HCT116 (cell line): ENCODE results near the gene CALU. TPM values are rescaled to one million over a fixed set of nuclear protein-coding genes. Genes with fewer than 3 reads are reported as not detected.

ENCODE experiments used
- ATAC-seq: fragments of 200-7000 bp; cut with Tn5 transposase; 2 replicates; pipeline ENCODE4 v1.9.1; 2020; ENCODE audit warnings: mild to moderate bottlenecking, moderate library complexity
- BruUV-seq: library from RNA; stranded (reverse); fragments of 400-500 nt; replicated peaks from 2 replicates; lab custom pipeline; 2021; lab: Mats Ljungman, UMichigan
- CTCF ChIA-PET: fragments of 300-600 bp; sonication (Branson Sonifier 250); formaldehyde crosslinking; loops from one replicate; lab custom pipeline; 2021; ENCODE audit warnings: antibody characterized with exemption; lab: Charles Lee
- POLR2A ChIA-PET: fragments of 300-600, 350-600 bp; sonication (Branson Sonifier 250); formaldehyde crosslinking; loops from one replicate; lab custom pipeline; 2021; ENCODE audit warnings: antibody characterized with exemption; lab: Charles Lee
- RAD21 ChIA-PET, 2 experiments: fragments of 300-600 bp; sonication (Branson Sonifier 250); formaldehyde crosslinking; loops; one replicate each; lab custom pipeline; 2023; ENCODE audit warnings: low total read pairs in 2 of 2; ENCODE audit not compliant: uncharacterized antibody in 2 of 2, unreplicated experiment in 2 of 2, low non-redundant PET in 1 of 2; lab: Charles Lee
- DNase-seq: peaks from one replicate; pipeline ENCODE4 v3.0.0-alpha.2; 2010; ENCODE audit warnings: low read depth, low spot score
- H2AFZ ChIP-seq: fragments of 200-600 bp; shearing (Covaris generic), sonication (generic); 2 replicates; pipeline ENCODE4 v1.6.1; 2017; ENCODE audit warnings: low read depth, mixed run types, mixed read lengths, antibody characterized with exemption, low read length; ENCODE audit not compliant: poor library complexity, severe bottlenecking
- H3K27ac ChIP-seq: 2 replicates; pipeline ENCODE4 v1.5.1; 2012; ENCODE audit warnings: low read depth, low read length
- H3K27me3 ChIP-seq: fragments of 200-600 bp; sonication (generic); 2 replicates; pipeline ENCODE4 v1.6.1; 2016; ENCODE audit warnings: mixed run types, low read length, mixed read lengths; ENCODE audit not compliant: insufficient read depth
- H3K36me3 ChIP-seq, 2 experiments: fragments of 200-500 bp in 1 of 2; fragments of 200-600 bp in 1 of 2; sonication (Bioruptor generic) in 1 of 2; sonication (generic) in 1 of 2; 2 replicates each; pipeline versions ENCODE4 v1.5.1 to v1.6.1; 2014 to 2016; ENCODE audit warnings: low read length in 2 of 2, inconsistent platforms in 1 of 2, mixed read lengths in 1 of 2, mixed run types in 1 of 2; ENCODE audit not compliant: insufficient read depth in 2 of 2, control insufficient read depth in 1 of 2
- H3K4me1 ChIP-seq, 2 experiments: fragments of 200-600 bp in 1 of 2; sonication (generic) in 1 of 2; 2 replicates each; pipeline versions ENCODE4 v1.5.1 to v1.6.1; 2012 to 2017; ENCODE audit warnings: low read length in 2 of 2, inconsistent platforms in 1 of 2, mild to moderate bottlenecking in 1 of 2, mixed read lengths in 1 of 2, mixed run types in 1 of 2, moderate library complexity in 1 of 2; ENCODE audit not compliant: insufficient read depth in 2 of 2, control insufficient read depth in 1 of 2
- H3K4me2 ChIP-seq: fragments of 200-600 bp; sonication (generic); 2 replicates; pipeline ENCODE4 v1.6.1; 2017; ENCODE audit warnings: mixed run types, low read length, mixed read lengths
- H3K4me3 ChIP-seq, 2 experiments: fragments of 200-600 bp in 1 of 2; sonication (generic) in 1 of 2; replicated peaks in 1 of 2; 2 replicates each; pipeline ENCODE4 v1.5.1; 2011 to 2016; ENCODE audit warnings: low read length in 2 of 2, control low read depth in 1 of 2, low read depth in 1 of 2, mild to moderate bottlenecking in 1 of 2, mixed read lengths in 1 of 2, mixed run types in 1 of 2
- H3K79me2 ChIP-seq: fragments of 200-600 bp; sonication (generic); 2 replicates; pipeline ENCODE4 v1.6.1; 2017; ENCODE audit warnings: mild to moderate bottlenecking, mixed run types, low read length, moderate library complexity, mixed read lengths; ENCODE audit not compliant: insufficient read depth
- H3K9ac ChIP-seq: fragments of 200-600 bp; sonication (generic); 2 replicates; pipeline ENCODE4 v1.6.1; 2016; ENCODE audit warnings: low read length, mixed read lengths
- H3K9me2 ChIP-seq: fragments of 200-600 bp; sonication (generic), shearing (Covaris generic); 2 replicates; pipeline ENCODE4 v1.6.1; 2017; ENCODE audit warnings: mixed run types, mild to moderate bottlenecking, moderate library complexity; ENCODE audit not compliant: insufficient read depth
- H3K9me3 ChIP-seq, 2 experiments: fragments of 200-500 bp in 1 of 2; fragments of 200-600 bp in 1 of 2; sonication (Bioruptor generic) in 1 of 2; sonication (generic) in 1 of 2; 2 replicates each; pipeline ENCODE4 v1.6.1; 2014 to 2017; ENCODE audit warnings: low read length in 2 of 2, mixed read lengths in 2 of 2, inconsistent platforms in 1 of 2, low read depth in 1 of 2, mild to moderate bottlenecking in 1 of 2, mixed run types in 1 of 2, moderate library complexity in 1 of 2; ENCODE audit not compliant: control insufficient read depth in 1 of 2, insufficient read depth in 1 of 2
- H4K20me1 ChIP-seq: fragments of 200-600 bp; sonication (generic), shearing (Covaris generic); 2 replicates; pipeline ENCODE4 v1.6.1; 2017; ENCODE audit warnings: mixed run types, mild to moderate bottlenecking, moderate library complexity; ENCODE audit not compliant: insufficient read depth
- CBX3 ChIP-seq: IDR thresholded peaks from 2 replicates; pipeline ENCODE4 v1.6.1; 2012; ENCODE audit warnings: low read depth
- EGR1 ChIP-seq: IDR thresholded peaks from 2 replicates; pipeline ENCODE4 v1.6.1; 2012; ENCODE audit warnings: low read depth
- ELF1 ChIP-seq: IDR thresholded peaks from 2 replicates; pipeline ENCODE4 v1.6.1; 2012; ENCODE audit warnings: low read depth, borderline replicate concordance
- EZH2 ChIP-seq: fragments of 200-600 bp; sonication (generic); IDR thresholded peaks from 2 replicates; pipeline ENCODE4 v1.6.1; 2017; ENCODE audit warnings: antibody characterized with exemption, mixed run types
- FOSL1 ChIP-seq: IDR thresholded peaks from 2 replicates; pipeline ENCODE4 v1.6.1; 2012; ENCODE audit warnings: low read depth
- POLR2AphosphoS5 ChIP-seq: IDR thresholded peaks from 2 replicates; pipeline ENCODE4 v1.6.1; 2011; ENCODE audit warnings: mild to moderate bottlenecking, low read depth, low read length, moderate library complexity
- RAD21 ChIP-seq: IDR thresholded peaks from 2 replicates; pipeline ENCODE4 v1.6.1; 2012; ENCODE audit warnings: low read depth, mild to moderate bottlenecking
- SIN3A ChIP-seq: IDR thresholded peaks from 2 replicates; pipeline ENCODE4 v1.6.1; 2012; ENCODE audit warnings: low read depth
- SP1 ChIP-seq: IDR thresholded peaks from 2 replicates; pipeline ENCODE4 v1.6.1; 2012; ENCODE audit warnings: low read depth
- SRF ChIP-seq: IDR thresholded peaks from 2 replicates; pipeline ENCODE4 v1.6.1; 2012; ENCODE audit warnings: low read depth
- TCF7L2 ChIP-seq: IDR thresholded peaks from 2 replicates; pipeline ENCODE4 v1.7.0; 2011; ENCODE audit warnings: borderline replicate concordance, inconsistent platforms; ENCODE audit not compliant: insufficient read depth, insufficient read length; ENCODE audit errors: extremely low read depth
- YY1 ChIP-seq: IDR thresholded peaks from 2 replicates; pipeline ENCODE4 v1.6.1; 2011; ENCODE audit warnings: low read length, low read depth, moderate library complexity, mild to moderate bottlenecking; ENCODE audit not compliant: insufficient replicate concordance; ENCODE audit errors: extremely low read depth
- ZFX ChIP-seq: fragments of 450-650 bp; IDR thresholded peaks from 2 replicates; pipeline ENCODE4 v1.6.1; 2017
- ZNF274 ChIP-seq: fragments of 200-500 bp; sonication (Bioruptor generic); IDR thresholded peaks from 2 replicates; pipeline ENCODE4 v1.6.1; 2014; ENCODE audit warnings: mild to moderate bottlenecking, low read depth, low read length, inconsistent platforms
- intact Hi-C: fragments of 100-400 bp; cut with micrococcal nuclease; formaldehyde crosslinking; loops from 2 replicates; pipeline ENCODE4 v1.10.0; 2022
- total RNA-seq: library from RNA; stranded (reverse); gene quantifications from one replicate; pipeline ENCODE4 v1.2.1, GENCODE V29; 2021; ENCODE audit not compliant: unreplicated experiment
- TF ChIP-seq, protein P1 (sequence below), 3 experiments: fragments of 200-600 bp in 1 of 3; sonication (generic) in 1 of 3; IDR thresholded peaks in 2 of 3; conservative IDR thresholded peaks in 1 of 3; 2 replicates each; pipeline ENCODE4 v1.5.1; 2012 to 2017; ENCODE audit warnings: low read depth in 2 of 3, low read length in 2 of 3, antibody characterized with exemption in 1 of 3, borderline replicate concordance in 1 of 3, control low read depth in 1 of 3, mild to moderate bottlenecking in 1 of 3, mixed read lengths in 1 of 3, mixed run types in 1 of 3, moderate library complexity in 1 of 3; ENCODE audit not compliant: insufficient read depth in 1 of 3

Gene CALU
- total RNA-seq, 1 experiment from 2014 or later = 106 TPM

DNA sequence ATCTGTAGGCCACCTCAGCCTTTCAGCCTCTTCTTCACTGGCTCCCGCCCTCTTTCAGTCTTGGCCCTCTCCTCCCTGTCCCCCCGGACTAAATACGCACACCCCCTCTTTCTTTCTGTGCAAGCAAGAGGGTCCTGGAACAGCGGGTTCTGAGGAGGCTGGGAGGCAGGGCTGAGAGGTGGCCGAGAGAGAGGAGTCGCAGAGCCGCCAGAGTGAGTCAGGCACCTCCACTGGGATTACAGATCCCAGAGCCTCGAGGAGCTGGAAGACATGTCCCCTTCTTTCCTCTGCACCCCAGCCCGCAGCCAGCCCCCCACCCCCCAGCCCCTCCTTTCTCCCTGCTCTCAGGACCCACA is 52.8 kb downstream of the CALU start (continued):
- TF ChIP-seq ZNF274 = no peak
- no peak for TF ChIP-seq EZH2
- TF ChIP-seq ELF1 = no peak
- TF ChIP-seq SRF = no peak
- TF ChIP-seq POLR2AphosphoS5 = no peak
- no peak for TF ChIP-seq YY1
- no peak for TF ChIP-seq ZFX

DNA sequence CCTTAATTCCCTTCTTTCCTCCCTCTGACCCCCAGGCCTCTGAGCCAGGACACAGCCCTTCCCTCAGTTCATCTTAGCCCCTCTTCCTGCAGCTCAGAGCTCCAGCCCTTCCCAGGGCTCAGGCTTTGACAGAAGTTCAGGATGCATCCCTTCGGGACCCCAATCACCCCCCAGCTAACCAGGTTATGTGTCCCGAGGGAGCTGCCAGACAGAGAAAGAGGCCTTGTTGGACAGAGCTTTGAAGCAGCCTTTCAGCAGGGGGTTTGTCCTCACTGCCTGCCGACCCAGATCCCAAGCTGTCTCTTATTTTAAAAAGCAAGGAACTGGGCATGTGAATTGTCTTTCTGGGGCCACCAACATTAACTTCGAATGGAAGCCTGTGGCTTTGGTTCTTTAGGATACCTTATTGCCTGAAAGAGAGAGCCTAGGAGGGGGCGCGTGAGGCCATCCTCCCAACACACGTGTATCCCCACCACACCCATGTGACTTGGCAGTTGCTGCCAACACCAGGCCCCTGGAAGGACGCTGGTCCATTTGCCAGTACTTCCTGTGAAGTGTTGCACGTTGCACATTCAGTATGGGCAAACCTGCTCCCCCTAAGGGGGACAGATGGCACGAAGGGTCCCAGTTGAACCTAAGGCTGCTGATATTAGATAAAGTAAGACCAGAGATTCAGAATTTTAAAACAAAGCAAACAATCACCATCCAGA is 53.5 kb downstream of the CALU start:
- Histone ChIP-seq H3K4me1 (peaks cover 0 to 6% of the 10 kb centered on the region in 2 experiments; a peak in 1 of 4 replicates), H3K9me2 (no peaks in the 10 kb centered on the region), H3K9me3 (no peaks in the 10 kb centered on the region), H3K36me3 (no peaks in the 10 kb centered on the region), H3K4me2 (no peak overlapping the region), H3K4me3 (no peak overlapping the region), H3K27ac (no peak overlapping the region), H3K9ac (no peak overlapping the region), H3K79me2 (no peaks in the 10 kb centered on the region), H4K20me1 (no peaks in the 10 kb centered on the region), H2AFZ (no peak overlapping the region), H3K27me3 (no peaks in the 10 kb centered on the region)
- no peak for TF ChIP-seq SIN3A
- TF ChIP-seq RAD21 = no peak
- no peak for TF ChIP-seq YY1
- TF ChIP-seq CBX3 = no peak
- TF ChIP-seq SRF = no peak
- TF ChIP-seq POLR2AphosphoS5 = no peak
- TF ChIP-seq SP1 = no peak
- no peak for TF ChIP-seq TCF7L2
- no peak for TF ChIP-seq ELF1
- no peak for TF ChIP-seq EGR1
- no peak for TF ChIP-seq FOSL1
- TF ChIP-seq, protein P1, sequence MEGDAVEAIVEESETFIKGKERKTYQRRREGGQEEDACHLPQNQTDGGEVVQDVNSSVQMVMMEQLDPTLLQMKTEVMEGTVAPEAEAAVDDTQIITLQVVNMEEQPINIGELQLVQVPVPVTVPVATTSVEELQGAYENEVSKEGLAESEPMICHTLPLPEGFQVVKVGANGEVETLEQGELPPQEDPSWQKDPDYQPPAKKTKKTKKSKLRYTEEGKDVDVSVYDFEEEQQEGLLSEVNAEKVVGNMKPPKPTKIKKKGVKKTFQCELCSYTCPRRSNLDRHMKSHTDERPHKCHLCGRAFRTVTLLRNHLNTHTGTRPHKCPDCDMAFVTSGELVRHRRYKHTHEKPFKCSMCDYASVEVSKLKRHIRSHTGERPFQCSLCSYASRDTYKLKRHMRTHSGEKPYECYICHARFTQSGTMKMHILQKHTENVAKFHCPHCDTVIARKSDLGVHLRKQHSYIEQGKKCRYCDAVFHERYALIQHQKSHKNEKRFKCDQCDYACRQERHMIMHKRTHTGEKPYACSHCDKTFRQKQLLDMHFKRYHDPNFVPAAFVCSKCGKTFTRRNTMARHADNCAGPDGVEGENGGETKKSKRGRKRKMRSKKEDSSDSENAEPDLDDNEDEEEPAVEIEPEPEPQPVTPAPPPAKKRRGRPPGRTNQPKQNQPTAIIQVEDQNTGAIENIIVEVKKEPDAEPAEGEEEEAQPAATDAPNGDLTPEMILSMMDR (IDR thresholded peaks at IDR 0.05 in 2 of 3, conservative IDR thresholded peaks at IDR 0.05 in 1 of 3; ENCODE audit: borderline replicate concordance in 1 of 3, insufficient read depth in 1 of 3, low read depth in 2 of 3, low read length in 2 of 3) = no peak
- intact Hi-C loops = no loop called here
- POLR2A ChIA-PET = no interaction called here
- CTCF ChIA-PET = interaction anchor here (0.8 kb wide), 1 partner anchor 91 kb away, joined by 3 read pairs; no protein-coding TSS in a partner anchor
- RAD21 ChIA-PET = no interaction called here
- ATAC-seq (no peak), DNase-seq (no peak)
- BruUV-seq = TSS peak; percentile 60
